GM21360 (cell line): ENCODE measurements around the gene MED13L.
A peak's percentile ranks its signal among the peaks of the same experiment; 100 is the strongest.
"Not testable (repeated sequence)": the region's sequence is repeated elsewhere in the genome, so short reads cannot be mapped to it uniquely, and the experiment has no call there.

Source experiments
- ATAC-seq: cut with Tn5 transposase; IDR thresholded peaks from one replicate; pipeline ENCODE4 v1.9.1; 2021; ENCODE audit warnings: mild to moderate bottlenecking, moderate library complexity; ENCODE audit not compliant: unreplicated experiment

MED13L gene

GRCh38 chr12:116033765-116034164 is 243.7 kb downstream of the MED13L start:
- no peak for ATAC-seq

DNA sequence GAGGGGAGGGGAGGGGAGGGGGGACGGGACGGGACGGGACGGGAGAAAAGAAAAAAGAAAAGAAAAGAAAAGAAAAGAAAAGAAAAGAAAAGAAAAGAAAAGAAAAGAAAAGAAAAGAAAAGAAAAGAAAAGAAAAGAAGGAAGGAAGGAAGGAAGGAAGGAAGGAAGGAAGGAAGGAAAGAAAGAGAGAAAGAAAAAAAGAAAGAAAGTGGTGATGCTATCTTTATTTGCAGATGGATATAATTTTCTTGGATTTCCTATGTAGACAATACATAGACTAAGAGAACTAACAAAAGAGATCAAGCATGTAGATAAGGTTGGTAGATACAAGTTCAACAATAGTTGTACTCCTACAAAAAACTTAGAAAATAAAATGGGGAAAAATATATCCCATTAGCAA is 245.9 kb downstream of the MED13L start:
- not testable (repeated sequence) for ATAC-seq

GRCh38 chr12:116028619-116029018 is 248.9 kb downstream of the MED13L start:
- no peak for ATAC-seq

DNA sequence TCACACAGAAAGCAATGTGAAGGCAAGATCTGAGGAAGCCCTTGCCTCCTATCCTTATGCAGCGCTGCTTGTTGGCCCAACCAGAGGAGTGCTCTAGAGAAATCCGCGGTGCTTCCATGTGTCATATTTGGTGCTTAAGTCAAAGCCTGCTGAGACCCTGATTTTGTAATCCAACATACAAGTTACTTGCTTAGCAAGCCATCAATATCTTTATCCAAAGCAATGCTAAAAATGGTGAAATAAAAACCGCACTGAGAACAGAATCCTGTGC is 250.0 kb downstream of the MED13L start:
- ATAC-seq = no peak

DNA sequence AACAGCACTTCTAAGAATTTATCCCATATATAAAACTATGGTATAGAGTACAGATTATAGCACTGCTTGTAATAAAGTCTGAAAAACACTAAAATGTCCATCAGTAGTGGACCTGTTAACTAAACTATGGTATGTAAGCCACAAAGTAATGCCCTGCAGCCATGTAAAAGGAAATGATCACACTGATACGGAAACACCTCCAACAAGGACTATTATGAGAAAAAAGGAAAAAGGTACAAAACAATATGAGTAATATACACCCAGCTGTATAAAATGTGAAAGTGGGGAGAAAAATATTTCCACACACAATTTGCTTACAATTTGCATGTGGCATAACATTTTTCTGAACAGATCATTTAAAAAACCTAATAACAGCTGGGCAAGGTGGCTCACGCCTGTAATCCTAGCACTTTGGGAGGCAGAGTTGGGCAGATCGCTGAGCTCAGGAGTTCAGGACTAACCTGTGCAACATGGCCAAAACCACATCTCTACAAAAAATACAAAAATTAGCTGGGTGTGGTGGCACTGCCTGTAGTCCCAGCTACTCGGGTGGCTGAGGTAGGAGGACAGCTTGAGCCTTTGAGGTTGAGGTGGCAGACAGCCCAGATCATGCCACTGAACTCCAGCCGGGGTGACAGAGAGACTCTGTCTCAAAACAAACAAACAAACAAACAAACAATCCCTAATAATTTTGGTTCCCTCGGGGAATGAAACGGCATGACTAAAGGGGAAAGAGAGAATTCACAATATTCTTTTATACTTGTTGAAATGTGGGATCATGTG is 250.5 kb downstream of the MED13L start:
- no peak for ATAC-seq

- no peak for ATAC-seq
Observed at GRCh38 chr12:116026346-116026745, 251.1 kb downstream of the MED13L start.

DNA sequence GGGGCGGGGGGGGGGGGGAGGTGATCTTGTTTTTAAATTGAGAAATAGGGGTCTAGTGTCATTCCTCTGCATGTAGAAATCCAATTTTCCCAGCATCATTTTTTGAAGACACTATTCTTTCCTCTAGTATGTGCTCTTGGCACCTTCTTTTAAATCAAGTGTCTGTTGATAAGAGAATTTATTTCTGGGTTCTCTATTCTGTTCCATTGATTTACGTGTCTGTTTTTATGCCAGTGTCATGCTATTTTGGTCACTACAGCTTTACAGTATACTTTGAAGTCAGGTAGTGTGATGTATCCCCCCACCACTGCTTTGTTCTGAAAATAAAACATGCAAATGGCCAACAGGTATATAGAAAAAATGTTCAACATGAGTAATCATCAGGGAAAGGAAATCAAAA is 252.7 kb downstream of the MED13L start:
- no peak for ATAC-seq

DNA sequence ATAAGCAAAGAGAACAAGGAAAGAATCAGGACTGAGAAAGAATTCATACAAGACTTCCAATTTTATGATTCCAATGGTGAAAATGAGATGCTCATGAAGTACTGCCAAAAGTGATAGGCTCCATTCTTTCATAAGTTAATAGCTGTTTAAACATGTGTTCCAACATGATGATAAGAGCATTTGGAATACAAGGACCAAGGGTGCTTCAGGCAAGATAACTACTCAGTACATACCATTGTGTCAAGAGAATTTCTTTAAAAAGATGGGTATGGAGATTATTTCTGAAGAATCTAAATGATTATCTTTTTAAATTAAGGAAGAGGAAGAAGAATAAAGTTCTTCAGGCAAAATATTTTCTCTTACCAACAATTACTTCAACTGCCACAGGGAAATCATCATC is 258.1 kb downstream of the MED13L start:
- no peak for ATAC-seq

GRCh38 chr12:116018282-116018681 is 259.2 kb downstream of the MED13L start:
- ATAC-seq = no peak

- ATAC-seq = no peak
Observed at GRCh38 chr12:116015525-116015924, 262.0 kb downstream of the MED13L start.

GRCh38 chr12:116012757-116013156 is 264.7 kb downstream of the MED13L start:
- no peak for ATAC-seq

DNA sequence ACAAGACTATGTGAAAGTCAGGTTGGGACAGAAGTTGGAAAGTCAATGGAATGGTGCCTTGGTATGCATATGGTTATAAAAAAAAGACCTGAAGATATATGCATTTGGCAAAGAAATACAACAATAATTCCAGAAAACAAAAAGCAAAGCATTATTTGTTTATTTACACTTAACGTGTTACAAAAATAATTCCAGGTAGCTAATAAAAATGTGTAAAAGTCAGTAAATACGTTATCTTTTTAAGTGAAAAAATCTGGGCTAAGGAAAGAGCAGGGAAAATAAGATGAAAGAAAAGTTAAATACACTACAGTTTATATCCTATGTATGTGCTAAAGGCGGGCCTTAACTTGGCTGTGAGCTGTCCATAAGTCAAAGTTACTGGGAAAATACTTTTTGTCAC is 266.3 kb downstream of the MED13L start:
- no peak for ATAC-seq

GRCh38 chr12:116010467-116010866 is 267.0 kb downstream of the MED13L start:
- ATAC-seq = no peak

DNA sequence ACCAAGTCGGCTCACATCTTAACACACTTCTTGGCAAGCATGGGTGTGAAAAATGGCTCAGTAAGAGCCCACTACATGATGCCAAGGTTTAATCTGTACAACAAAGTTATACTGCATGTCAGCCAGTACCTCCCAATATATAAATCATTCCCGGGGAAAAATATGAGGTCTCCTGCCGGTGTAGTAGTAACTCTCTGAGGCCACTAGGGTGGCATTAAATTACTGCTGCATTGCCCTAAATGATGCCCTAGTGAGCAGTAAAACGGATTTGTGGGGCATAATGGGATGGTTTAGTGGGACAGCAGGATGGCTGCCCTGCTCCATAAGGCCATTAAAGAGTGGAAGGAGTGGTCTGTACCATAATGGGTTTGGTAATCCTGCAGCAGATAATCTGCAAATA is 267.7 kb downstream of the MED13L start:
- ATAC-seq = no peak

- ATAC-seq = no peak
Observed at GRCh38 chr12:116006141-116006540, 271.4 kb downstream of the MED13L start.

DNA sequence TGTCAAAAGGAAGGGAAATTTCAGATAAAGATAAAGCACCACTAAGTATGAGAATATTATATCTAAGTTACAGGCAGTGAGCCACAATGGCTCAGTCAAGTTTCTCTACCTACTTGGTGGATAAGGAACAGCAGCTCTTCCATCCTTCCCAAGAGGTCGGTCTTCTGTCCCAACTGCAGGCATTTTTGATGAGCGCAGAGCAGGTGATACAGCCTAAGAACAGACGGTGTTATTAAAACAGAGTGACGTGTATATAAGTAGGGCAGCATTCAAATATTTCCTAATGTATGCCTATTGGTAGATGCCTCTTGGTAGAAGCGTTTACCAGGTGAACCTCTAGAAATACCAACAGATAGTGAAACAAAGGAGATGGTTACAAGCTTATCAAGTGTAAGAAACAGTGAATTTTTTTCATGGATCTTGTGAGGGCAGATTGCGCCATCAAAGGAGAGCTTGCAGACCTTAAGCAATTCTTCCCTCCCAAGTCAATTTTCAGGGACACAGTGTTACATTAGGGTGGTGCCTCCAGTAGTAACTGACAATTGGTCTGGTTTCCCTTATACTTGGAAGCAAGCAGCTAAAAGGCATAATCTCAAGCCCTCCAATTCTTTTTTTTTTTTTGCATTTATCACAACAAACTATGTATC is 274.5 kb downstream of the MED13L start:
- no peak for ATAC-seq

- ATAC-seq = no peak
Observed at GRCh38 chr12:116000252-116000651, 277.2 kb downstream of the MED13L start.

- ATAC-seq = no peak
Observed at GRCh38 chr12:115999582-115999981, 277.9 kb downstream of the MED13L start.

GRCh38 chr12:115998794-115999478 is 278.6 kb downstream of the MED13L start:
- ATAC-seq = no peak

DNA sequence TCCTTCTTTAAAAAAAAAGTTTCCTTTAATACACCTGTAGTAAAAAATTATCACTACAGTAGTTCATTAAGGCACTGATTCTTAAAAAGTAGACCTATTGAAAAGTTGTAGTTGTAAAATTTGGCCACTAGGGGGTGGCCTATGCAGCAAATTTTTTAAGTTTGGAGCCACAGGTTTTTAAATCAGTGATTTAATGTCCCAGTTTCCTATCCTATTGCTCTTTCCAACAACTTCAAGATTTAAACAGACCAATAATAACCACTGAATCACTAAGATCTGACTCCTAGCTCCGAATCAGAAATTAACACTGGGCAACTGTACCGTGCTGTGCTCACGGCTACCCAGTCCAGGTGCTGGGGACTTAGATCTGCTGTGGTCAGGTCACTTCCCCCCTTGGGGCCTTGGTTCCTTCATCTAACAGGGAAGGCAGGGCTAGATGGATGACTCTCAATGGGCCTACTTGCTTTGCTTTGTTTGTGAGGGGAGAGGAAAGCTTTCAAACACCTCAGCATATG is 279.3 kb downstream of the MED13L start:
- ATAC-seq = peak; percentile 59

DNA sequence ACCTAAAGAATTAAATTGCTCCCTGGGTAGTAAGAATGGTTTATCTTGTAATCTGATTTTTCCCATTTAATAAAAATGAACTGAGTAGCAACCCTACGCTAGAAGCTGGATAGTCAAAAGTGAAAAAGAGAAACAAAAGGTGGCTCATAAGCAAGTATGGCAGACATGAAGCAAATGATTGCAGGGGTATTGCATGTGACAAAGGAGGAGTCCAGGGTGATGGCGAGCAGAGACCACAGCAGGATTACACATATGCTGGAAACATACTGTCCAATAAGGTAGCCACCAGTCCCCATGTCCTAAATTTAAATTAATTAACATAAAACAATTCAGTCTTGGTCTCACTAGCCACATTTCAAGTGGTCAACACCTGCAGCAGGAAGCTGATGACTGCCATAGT is 283.8 kb downstream of the MED13L start:
- ATAC-seq = no peak

DNA sequence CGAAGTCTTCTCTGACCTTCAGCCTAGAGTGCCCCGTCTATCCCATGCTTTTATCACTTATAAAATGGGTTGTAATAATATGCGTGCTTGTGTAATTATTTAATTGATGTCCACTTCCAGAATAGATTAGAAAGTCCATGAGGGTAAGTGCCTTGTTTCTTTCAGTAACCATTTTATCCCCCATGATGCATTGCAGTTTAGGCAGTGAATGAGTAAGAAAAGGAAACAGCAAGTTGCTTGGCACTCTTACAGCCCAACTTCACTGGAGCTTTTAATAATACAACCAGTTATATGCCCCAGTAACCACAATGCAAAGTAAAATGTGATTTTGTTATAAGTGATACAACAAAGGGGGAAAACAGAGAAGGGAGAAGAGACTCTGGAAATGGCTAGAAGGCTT is 287.3 kb downstream of the MED13L start:
- no peak for ATAC-seq
